ENCODE results near the gene GRIN2B. TPM values are rescaled to one million over a fixed set of nuclear protein-coding genes. Genes with fewer than 3 reads are reported as not detected.

Gene GRIN2B
- total and polyA plus RNA-seq, 2 donors (not counting 1 experiment from before 2014, with no cell fraction given), result 0.22 TPM; not detected in 1

DNA sequence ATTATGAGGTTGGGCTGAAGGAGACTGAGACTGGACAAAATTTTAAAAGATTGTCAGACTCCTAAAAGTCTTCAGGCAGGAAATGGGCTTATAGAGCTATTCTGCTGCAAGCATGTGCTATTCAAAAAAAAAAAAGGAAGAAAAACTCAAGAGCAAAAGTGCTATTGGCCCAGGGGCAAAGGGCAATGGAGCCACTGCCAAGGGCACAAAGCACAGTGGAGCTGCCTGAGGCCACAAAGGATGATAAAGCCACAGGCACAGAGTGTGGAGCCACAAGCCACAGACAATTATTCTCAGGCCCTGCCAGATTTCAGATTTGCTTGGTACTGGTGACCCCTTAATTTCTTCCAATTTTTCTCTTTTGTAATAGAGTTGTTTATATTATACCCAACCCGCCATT is 29.6 kb upstream of the GRIN2B start:
- Histone ChIP-seq H2AFZ (ENCODE audit: insufficient read depth, low read depth, low read length, poor library complexity, severe bottlenecking) (no peak overlapping the region), H3K36me3 (replicated peaks in 1 of 2; ENCODE audit: control extremely low read depth in 1 of 2, control insufficient read depth in 1 of 2, extremely low read depth in 1 of 2, insufficient read depth in 2 of 2, low read length in 1 of 2) (no peaks in the 10 kb centered on the region), H3K9me3 (ENCODE audit: control extremely low read depth in 1 of 3, control insufficient read depth in 2 of 3, insufficient read depth in 1 of 3, low read length in 2 of 3) (peaks cover 0 to 5% (median 0%) of the 10 kb centered on the region in 3 donors), H3K9ac (ENCODE audit: low read length) (no peak overlapping the region), H3K4me3 (ENCODE audit: control extremely low read depth in 1 of 5, extremely low read depth in 1 of 5, insufficient read depth in 1 of 5, low read depth in 2 of 5, low read length in 4 of 5) (no peak overlapping the region), H3K27me3 (replicated peaks in 1 of 4; ENCODE audit: control extremely low read depth in 1 of 4, control insufficient read depth in 3 of 4, insufficient read depth in 4 of 4, low read length in 3 of 4) (no peaks in the 10 kb centered on the region), H4K20me1 (ENCODE audit: control insufficient read depth, insufficient read depth, low read length, poor library complexity, severe bottlenecking) (no peaks in the 10 kb centered on the region), H3K79me2 (ENCODE audit: control insufficient read depth, insufficient read depth, low read length) (no peaks in the 10 kb centered on the region), H3K4me1 (ENCODE audit: control insufficient read depth in 2 of 2, insufficient read depth in 2 of 2, low read length in 2 of 2) (no peaks in the 10 kb centered on the region), H3K27ac (ENCODE audit: low read length in 2 of 2) (no peak overlapping the region), H3K4me2 (replicated peaks; ENCODE audit: low read depth, low read length, poor library complexity, severe bottlenecking) (no peak overlapping the region)
- ATAC-seq (ENCODE audit: low read depth), result no peak
- no peak for DNase-seq
- intact Hi-C loops (cut with micrococcal nuclease), result no loop called here
- TF ChIP-seq, protein P1, sequence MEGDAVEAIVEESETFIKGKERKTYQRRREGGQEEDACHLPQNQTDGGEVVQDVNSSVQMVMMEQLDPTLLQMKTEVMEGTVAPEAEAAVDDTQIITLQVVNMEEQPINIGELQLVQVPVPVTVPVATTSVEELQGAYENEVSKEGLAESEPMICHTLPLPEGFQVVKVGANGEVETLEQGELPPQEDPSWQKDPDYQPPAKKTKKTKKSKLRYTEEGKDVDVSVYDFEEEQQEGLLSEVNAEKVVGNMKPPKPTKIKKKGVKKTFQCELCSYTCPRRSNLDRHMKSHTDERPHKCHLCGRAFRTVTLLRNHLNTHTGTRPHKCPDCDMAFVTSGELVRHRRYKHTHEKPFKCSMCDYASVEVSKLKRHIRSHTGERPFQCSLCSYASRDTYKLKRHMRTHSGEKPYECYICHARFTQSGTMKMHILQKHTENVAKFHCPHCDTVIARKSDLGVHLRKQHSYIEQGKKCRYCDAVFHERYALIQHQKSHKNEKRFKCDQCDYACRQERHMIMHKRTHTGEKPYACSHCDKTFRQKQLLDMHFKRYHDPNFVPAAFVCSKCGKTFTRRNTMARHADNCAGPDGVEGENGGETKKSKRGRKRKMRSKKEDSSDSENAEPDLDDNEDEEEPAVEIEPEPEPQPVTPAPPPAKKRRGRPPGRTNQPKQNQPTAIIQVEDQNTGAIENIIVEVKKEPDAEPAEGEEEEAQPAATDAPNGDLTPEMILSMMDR (IDR thresholded peaks at IDR 0.05), result no peak
- TF ChIP-seq EZH2 (IDR thresholded peaks at IDR 0.05; ENCODE audit: borderline replicate concordance, insufficient read depth, low read depth, low read length, poor library complexity, severe bottlenecking), result no peak
- POLR2A ChIA-PET, result no interaction called here
- peaks cover 29% of the 10 kb centered on the region for H3K27me3 Mint-ChIP-seq
- no CpG with 5 or more reads among the region's 1 CpG for WGBS (ENCODE audit: insufficient coverage)
- H3K4me1 Mint-ChIP-seq, result no peaks in the 10 kb centered on the region
- no peaks in the 10 kb centered on the region for H3K9me3 Mint-ChIP-seq (ENCODE audit: insufficient read depth)
- H3K27ac Mint-ChIP-seq, result no peak overlapping the region
- H3K4me3 Mint-ChIP-seq, result no peak overlapping the region
- CTCF ChIA-PET, result no interaction called here

DNA sequence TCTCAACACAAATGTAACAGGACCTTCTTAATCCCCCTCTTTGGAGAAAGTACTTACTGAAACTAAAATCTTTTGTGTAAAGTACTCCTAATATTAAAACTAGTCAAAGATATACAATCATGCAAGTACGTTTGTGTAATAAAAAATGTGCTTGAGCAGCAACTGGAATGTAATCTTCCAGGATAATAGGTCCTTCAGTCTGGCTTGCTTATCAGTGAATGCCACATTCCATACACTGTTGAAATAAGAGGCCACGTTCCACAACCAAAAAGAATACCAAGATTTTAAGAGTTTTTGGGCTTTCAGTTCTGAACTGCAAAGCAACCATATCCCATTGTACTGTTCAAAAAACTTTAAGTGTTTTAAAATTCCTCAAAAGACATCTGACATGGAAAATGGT is 26.2 kb upstream of the GRIN2B start:
- no peaks in the 10 kb centered on the region for H3K27me3 ChIP-seq (replicated peaks in 1 of 4; ENCODE audit: control extremely low read depth in 1 of 4, control insufficient read depth in 3 of 4, insufficient read depth in 4 of 4, low read length in 3 of 4)
- no peak overlapping the region for H3K4me2 ChIP-seq (replicated peaks; ENCODE audit: low read depth, low read length, poor library complexity, severe bottlenecking)
- peaks cover 7% of the 10 kb centered on the region for H3K9me3 Mint-ChIP-seq (ENCODE audit: insufficient read depth)
- no CpG with 5 or more reads among the region's 2 CpGs for WGBS (ENCODE audit: insufficient coverage)
- no peaks in the 10 kb centered on the region for H3K4me1 ChIP-seq (ENCODE audit: control insufficient read depth in 2 of 2, insufficient read depth in 2 of 2, low read length in 2 of 2)
- H3K9me3 ChIP-seq (ENCODE audit: control extremely low read depth in 1 of 3, control insufficient read depth in 2 of 3, insufficient read depth in 1 of 3, low read length in 2 of 3), result no peaks in the 10 kb centered on the region
- no peak overlapping the region for H3K27ac Mint-ChIP-seq
- H3K9ac ChIP-seq (ENCODE audit: low read length), result no peak overlapping the region
- no peak overlapping the region for H3K4me3 Mint-ChIP-seq
- no peak overlapping the region for H3K27ac ChIP-seq (ENCODE audit: low read length in 2 of 2)
- ATAC-seq (ENCODE audit: low read depth) (no peak), DNase-seq (no peak)
- ChIA-PET POLR2A (no interaction called here), CTCF (no interaction called here)
- TF ChIP-seq EZH2 (IDR thresholded peaks at IDR 0.05; ENCODE audit: borderline replicate concordance, insufficient read depth, low read depth, low read length, poor library complexity, severe bottlenecking), result no peak
- TF ChIP-seq, protein P1 (IDR thresholded peaks at IDR 0.05), result no peak
- H3K36me3 ChIP-seq (replicated peaks in 1 of 2; ENCODE audit: control extremely low read depth in 1 of 2, control insufficient read depth in 1 of 2, extremely low read depth in 1 of 2, insufficient read depth in 2 of 2, low read length in 1 of 2), result no peaks in the 10 kb centered on the region
- no peaks in the 10 kb centered on the region for H3K4me1 Mint-ChIP-seq
- H4K20me1 ChIP-seq (ENCODE audit: control insufficient read depth, insufficient read depth, low read length, poor library complexity, severe bottlenecking), result no peaks in the 10 kb centered on the region
- no peaks in the 10 kb centered on the region for H3K79me2 ChIP-seq (ENCODE audit: control insufficient read depth, insufficient read depth, low read length)
- H3K27me3 Mint-ChIP-seq, result peaks cover 49% of the 10 kb centered on the region
- H3K4me3 ChIP-seq (ENCODE audit: control extremely low read depth in 1 of 5, extremely low read depth in 1 of 5, insufficient read depth in 1 of 5, low read depth in 2 of 5, low read length in 4 of 5), result no peak overlapping the region
- H2AFZ ChIP-seq (ENCODE audit: insufficient read depth, low read depth, low read length, poor library complexity, severe bottlenecking), result no peak overlapping the region
- intact Hi-C loops (cut with micrococcal nuclease), result no loop called here
